Neural cell (in vitro differentiated cells): Measurements from ENCODE around the gene RYR2.

Experiments
- EP300 ChIP-seq: fragments of 450-650 bp; conservative IDR thresholded peaks from 2 replicates; pipeline ENCODE4 v1.6.1; 2014; ENCODE audit warnings: antibody characterized with exemption, mild to moderate bottlenecking, moderate library complexity; ENCODE audit not compliant: poor library complexity, severe bottlenecking
- EZH2 ChIP-seq: fragments of 200-600, 300-800 bp; shearing (Covaris generic), sonication (generic); IDR thresholded peaks from 2 replicates; pipeline ENCODE4 v1.6.1; 2014; ENCODE audit warnings: antibody characterized with exemption, low read length, borderline replicate concordance, mild to moderate bottlenecking; ENCODE audit not compliant: insufficient read depth, poor library complexity, severe bottlenecking
- MXI1 ChIP-seq: fragments of 450-650 bp; conservative IDR thresholded peaks from 2 replicates; pipeline ENCODE4 v1.6.1; 2014; ENCODE audit warnings: antibody characterized with exemption, mild to moderate bottlenecking; ENCODE audit not compliant: poor library complexity, severe bottlenecking
- TF ChIP-seq, protein P1 (sequence below): fragments of 450-650 bp; IDR thresholded peaks from 2 replicates; pipeline ENCODE4 v1.5.1; 2014; ENCODE audit warnings: antibody characterized with exemption, mild to moderate bottlenecking, moderate library complexity; ENCODE audit not compliant: poor library complexity, severe bottlenecking

DNA sequence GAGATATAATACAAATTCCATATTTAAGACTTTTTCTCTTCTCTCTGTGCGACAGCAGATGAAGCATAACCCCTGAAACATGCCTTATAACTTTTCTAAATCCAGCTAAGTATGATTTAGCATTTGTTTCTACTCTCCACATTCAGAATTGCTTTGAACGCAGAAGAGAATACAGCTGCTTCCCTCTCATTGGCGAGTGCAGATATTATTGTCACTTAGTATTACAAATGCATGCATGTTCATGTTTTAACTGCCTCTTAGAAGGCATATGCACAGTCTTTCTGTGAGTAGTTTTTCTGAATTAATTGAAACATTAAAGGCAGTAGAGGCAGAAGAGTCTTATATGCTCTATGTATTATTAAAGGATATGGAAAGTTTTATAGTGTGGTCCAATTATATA lies 631.6 kb downstream of the RYR2 start:
- TF ChIP-seq, protein P1, sequence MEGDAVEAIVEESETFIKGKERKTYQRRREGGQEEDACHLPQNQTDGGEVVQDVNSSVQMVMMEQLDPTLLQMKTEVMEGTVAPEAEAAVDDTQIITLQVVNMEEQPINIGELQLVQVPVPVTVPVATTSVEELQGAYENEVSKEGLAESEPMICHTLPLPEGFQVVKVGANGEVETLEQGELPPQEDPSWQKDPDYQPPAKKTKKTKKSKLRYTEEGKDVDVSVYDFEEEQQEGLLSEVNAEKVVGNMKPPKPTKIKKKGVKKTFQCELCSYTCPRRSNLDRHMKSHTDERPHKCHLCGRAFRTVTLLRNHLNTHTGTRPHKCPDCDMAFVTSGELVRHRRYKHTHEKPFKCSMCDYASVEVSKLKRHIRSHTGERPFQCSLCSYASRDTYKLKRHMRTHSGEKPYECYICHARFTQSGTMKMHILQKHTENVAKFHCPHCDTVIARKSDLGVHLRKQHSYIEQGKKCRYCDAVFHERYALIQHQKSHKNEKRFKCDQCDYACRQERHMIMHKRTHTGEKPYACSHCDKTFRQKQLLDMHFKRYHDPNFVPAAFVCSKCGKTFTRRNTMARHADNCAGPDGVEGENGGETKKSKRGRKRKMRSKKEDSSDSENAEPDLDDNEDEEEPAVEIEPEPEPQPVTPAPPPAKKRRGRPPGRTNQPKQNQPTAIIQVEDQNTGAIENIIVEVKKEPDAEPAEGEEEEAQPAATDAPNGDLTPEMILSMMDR, result no peak
- TF ChIP-seq EP300 (no peak), EZH2 (no peak), MXI1 (no peak)
